C4-2B (cell line): Measurements from ENCODE around the gene NLGN2.
"Not testable (repeated sequence)": the region's sequence is repeated elsewhere in the genome, so short reads cannot be mapped to it uniquely, and the experiment has no call there.

Source experiments
- H3K27ac ChIP-seq: fragments of 450-650 bp; 2 replicates; pipeline ENCODE4 v1.5.1; 2017
- CTCF ChIP-seq: fragments of 450-650 bp; conservative IDR thresholded peaks from 2 replicates; pipeline ENCODE4 v1.5.1; 2017; ENCODE audit warnings: mild to moderate bottlenecking
- ZFX ChIP-seq: fragments of 450-650 bp; IDR thresholded peaks from 2 replicates; pipeline ENCODE4 v1.6.1; 2017

The NLGN2 gene

GRCh38 chr17:7407485-7408251, at the start of gene NLGN2:
NLGN2 (plus strand) TSS chr17:7407845; CDS start chr17:7408256, 411 bp downstream.
- TF ChIP-seq ZFX: no peak
- TF ChIP-seq CTCF: no peak
- no peak within 1 kb of the TSS for H3K27ac ChIP-seq

GRCh38 chr17:7361906-7362305, 45.7 kb upstream of the NLGN2 start:
- no peak for TF ChIP-seq ZFX
- TF ChIP-seq CTCF: no peak
- no peak overlapping the region for H3K27ac ChIP-seq

GRCh38 chr17:7363311-7363710, 44.3 kb upstream of the NLGN2 start:
- H3K27ac ChIP-seq: no peak overlapping the region
- TF ChIP-seq CTCF (no peak), ZFX (no peak)

- H3K27ac ChIP-seq: not testable (repeated sequence)
Measured at GRCh38 chr17:7365963-7366362, 41.7 kb upstream of the NLGN2 start.

- TF ChIP-seq CTCF (no peak), ZFX (no peak)
- no peak overlapping the region for H3K27ac ChIP-seq
Measured at GRCh38 chr17:7367083-7367482, 40.6 kb upstream of the NLGN2 start.

GRCh38 chr17:7367918-7368598, 39.6 kb upstream of the NLGN2 start:
- TF ChIP-seq ZFX: no peak
- no peak overlapping the region for H3K27ac ChIP-seq

GRCh38 chr17:7368599-7368994, 39.0 kb upstream of the NLGN2 start:
- H3K27ac ChIP-seq: not testable (repeated sequence)

- TF ChIP-seq ZFX (no peak), CTCF (no peak)
- H3K27ac ChIP-seq: no peak overlapping the region
Measured at GRCh38 chr17:7369825-7370224, 37.8 kb upstream of the NLGN2 start.

GRCh38 chr17:7370853-7371252, 36.8 kb upstream of the NLGN2 start:
- H3K27ac ChIP-seq: no peak overlapping the region
- TF ChIP-seq CTCF (no peak), ZFX (no peak)
